Stimulated activated CD8-positive, alpha-beta memory T cell treated with anti-CD3 and anti-CD28 coated beads, Interleukin-12 subunit alpha, Interleukin-12 subunit beta, amount 100 ng/mL, for 1 hour (primary cell): ENCODE data around the gene ZNF135.

ENCODE experiments used
- DNase-seq: peaks from one replicate; pipeline ENCODE4 v3.0.0-alpha.2; 2020; ENCODE audit warnings: low read depth

ZNF135 gene

DNA sequence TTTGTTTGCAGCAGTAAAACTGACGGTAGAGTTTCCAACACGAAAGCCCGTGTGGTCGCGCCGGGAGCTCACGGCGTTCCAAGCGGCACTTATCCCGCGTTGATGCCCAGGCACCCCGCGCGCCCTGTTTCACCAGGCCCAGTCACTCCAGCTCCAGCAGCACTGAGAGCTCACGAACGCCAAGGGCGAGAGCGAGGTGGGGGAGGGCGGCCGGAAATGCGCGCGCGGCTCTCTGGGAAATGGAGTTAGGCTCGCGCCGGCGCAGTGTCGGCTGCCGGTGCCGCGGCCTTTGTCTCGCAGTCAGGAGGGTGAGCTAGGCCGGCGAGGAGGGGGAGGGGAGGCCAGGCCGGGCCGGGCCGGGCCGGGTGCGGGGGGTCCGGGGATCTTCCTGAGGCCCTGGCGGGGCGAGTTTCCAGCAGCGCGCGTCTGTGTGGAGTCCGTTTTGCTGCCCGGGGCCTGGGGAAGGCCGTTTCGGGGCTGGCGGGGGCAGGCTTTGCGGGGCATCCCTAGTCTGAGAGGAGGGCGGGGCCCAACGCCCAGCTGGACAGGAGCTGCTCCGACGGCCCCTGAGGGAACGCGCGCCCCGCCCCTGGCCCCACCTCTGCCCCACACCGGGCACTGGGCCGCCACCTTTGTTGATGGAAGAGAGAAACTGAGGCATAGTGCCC lies at the start of gene ZNF135:
ZNF135 (plus strand) TSS at position 280 of the 668 bp plus-strand sequence. CDS start 721 bp downstream, outside the sequence.
- DNase-seq = peak; percentile 33

DNA sequence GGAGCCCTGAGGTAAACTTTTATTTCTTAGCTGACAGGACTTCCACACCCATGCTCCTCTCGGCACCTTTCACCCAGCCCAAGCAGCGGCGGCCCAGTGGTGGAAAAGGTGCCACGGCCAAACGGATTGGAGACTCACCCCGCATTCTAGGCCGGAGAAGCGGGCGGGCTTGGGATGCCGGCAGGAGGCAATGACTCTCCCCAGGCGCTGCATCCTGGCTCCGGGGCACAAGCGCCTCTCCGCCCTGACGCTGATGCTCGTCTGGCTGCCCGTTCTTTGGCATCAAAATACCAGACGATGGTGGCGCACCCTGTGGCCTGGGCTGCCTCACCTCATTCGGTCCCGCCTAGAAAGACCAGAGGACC lies 49.8 kb upstream of the ZNF135 start:
- no peak for DNase-seq

DNA sequence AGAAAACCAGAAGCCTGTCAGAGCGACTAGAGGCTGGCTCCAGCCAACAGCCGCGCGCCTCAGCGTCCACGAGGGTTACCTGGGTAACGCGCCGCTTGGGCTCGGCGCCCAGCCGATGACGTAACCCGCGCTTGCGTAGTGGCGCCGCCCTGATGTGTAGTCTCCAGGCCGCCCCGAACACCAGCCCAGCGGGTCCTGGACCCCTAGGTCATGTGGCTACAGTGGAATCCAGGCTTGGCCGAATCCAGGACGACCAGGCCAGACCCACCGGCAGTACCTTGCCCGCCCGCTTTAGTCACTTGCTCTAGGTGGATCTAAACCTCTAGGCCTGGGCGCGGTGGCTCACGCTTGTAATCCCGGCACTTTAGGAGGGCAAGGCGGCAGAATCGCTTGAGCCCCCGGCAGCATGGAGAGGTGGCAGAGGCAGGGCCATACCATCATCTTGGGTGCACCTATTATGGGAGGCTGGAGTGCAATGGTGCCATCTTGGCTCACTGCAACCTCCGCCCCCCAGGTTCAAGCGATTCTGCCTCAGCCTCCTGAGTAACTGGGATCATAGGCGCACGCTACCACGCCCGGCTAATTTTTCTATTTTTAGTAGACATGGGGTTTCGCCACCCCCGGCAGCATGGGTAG lies 49.3 kb upstream of the ZNF135 start:
- peak; percentile 18 for DNase-seq

DNA sequence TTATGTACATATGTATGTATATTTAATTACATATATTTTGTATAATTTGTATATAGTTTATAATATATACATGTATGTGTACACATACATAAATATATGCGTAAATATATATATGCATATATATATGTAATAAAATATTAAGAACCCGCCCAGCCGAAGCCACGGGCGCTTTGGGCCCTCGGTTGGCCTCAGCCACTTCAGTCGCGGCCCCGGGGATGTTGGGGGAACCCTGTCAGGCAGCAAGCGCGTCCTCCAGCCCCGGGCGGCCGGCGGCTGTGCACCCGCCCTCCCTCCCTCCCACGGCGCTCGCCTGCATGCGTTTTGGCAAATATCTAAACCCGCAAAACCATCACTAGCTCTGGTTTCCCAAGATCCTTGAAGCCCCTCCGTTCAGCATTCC lies 48.6 kb upstream of the ZNF135 start:
- no peak for DNase-seq

DNA sequence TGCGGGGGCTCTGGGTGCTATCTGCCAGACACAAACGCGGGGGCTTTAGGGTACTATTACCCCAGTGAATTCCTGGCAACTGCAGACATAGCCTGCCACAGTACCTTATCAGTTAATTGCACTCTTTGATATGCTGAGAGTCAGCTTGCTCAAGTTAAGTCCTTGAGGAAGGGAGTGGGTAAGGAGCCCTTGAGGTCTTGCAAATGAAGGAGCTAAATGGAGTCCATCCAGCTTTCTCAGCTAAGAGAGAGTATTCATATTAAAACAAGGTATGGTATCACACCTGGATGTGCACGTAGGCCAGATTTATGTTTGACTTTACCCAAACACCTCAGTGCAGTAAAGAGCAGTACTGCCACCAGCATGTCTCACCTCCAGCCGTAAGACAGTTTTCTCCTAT lies 44.9 kb upstream of the ZNF135 start:
- DNase-seq = no peak

DNA sequence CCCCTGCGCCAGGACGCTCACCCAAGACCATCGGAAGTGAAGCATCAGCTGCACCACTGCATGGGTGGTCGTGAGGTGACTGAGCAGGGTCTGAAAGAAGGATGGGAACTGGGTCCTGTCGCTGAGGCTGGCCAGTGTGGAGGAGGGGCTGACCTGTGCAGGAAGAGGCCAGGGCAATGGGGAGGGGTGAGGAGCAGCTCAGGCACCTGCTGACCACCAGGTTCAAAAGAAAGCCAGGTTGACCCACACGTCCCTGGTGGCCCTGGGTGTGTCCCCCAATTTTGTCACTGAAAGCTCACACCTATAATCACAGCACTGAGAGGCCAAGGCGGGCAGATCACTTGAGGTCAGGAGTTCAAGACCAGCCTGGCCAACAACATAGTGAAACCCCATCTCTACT lies 39.0 kb upstream of the ZNF135 start:
- no peak for DNase-seq

DNA sequence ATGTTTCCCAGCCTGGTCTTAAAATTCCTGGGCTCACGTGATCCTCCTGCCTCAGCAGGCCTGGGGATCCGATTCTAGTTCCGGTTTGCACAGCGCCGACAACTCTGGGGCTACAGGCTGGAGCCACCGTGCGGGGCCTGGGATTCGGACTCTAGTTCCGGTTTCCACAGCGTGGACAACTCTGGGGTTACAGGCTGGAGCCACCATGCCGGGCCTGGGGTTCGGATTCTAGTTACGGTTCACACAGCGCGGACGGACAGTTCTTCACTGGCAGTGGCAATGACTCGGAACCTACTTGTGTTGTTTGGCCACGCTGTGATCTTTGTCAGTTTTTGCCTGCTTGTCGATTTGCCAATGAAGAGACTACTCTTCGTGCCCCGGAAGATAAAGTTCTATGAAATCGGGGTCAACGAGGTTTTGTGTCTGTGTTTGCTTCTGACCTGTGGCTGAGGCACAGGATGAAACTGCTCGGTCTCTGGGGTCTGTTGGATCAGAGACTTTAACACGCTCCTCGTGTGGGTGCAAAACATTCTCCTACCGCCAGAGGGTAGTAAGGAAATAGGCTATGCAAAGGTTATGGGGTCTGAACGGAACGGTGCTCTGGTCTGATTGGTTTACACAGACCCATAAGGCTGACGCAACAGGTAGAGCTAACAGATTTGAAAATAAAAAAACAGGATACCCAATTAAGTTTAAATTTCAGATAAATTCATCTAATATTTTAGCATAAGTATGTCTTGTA lies 37.4 kb upstream of the ZNF135 start:
- peak; percentile 4 for DNase-seq

DNA sequence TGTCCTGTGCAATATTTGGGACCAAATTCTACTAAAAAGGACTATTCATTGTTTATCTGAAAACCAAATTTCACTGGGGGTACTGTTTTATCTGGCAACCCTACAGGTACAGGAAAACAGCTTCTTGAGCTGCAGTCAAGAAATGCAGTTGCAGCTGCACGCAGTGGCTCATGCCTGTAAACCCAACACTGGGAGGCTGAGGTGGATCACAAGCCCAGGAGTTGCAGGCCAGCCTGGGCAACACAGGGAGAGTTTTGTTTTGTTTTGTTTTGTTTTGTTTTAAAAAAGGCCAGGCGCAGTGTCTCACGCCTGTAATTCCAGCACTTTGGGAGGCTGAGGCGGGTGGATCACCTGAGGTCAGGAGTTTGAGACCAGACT lies 36.8 kb upstream of the ZNF135 start:
- no peak for DNase-seq

DNA sequence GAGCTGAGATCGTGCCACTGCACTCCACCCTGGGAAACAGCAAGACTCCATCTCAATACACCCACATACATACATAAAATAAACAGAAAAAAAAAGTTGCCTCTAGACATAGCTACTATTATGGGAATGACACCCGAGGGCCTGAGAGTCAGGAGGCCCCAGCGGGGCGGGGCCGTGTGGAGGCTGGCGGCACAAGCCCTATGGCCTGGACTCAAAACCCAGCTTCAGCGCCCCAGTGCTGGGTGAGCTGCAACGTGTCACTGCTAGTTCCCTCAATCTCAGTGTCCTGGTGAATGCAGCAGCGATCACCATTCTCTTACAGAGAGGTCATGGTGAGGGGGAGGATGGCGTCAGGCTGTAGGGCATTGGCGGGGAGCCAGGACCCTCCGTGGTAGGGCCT lies 34.4 kb upstream of the ZNF135 start:
- no peak for DNase-seq

DNA sequence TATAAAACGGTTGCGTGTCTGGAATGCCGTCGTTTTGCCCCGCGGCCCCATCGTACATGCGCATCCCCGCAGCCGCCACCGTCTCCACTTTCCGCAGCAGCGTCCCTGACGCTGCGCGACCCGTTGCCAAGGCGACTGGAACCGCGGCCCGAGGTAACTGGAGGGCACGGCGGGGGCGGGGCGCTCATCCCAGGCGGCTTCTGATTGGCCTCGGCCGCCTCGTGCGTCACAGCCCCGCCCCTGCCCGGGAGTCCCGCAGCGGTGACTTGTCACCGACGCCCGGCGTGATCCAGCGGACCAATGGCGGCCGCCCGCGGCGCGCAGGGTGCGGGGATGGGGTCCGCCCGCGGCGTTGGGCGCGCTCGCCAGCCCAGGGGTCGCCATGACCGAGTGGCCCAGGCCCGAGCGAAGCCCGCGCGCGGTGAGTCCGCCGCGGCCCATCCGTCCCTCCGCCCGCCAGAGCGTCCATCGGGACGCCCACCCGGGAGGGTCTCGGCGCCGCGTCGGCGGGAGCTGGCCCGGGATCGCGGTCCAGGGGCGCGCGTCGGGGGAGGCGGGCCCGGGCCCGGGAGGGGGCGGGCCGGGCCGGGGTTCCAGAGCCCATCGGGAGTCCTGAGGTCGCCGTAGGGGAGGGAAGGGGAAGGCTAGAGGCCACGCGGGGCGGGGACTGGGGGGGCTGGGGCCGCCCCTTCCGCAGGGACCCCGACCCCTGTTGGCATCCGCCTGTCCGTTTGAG lies 25.2 kb upstream of the ZNF135 start, which contains the start of gene ZSCAN1:
ZSCAN1 (plus strand) TSS at position 285 of the 736 bp plus-strand sequence. CDS start 3,812 bp downstream, outside the sequence.
- DNase-seq = no peak

DNA sequence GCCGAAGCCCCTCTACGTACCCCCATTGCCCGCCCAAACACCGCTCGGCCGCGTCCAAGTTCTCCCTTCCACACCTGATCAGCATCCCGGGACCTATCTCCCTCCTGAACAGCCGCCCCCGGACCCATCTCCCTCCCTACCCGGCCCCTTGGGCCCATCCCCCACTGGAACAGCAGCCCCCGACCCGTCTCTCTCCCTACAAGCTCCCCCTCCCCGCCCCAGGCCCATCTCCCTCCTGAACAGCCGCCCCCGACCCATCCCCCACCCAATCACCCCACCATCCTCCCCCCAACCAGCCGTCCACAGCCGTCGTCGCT lies 24.6 kb upstream of the ZNF135 start:
- no peak for DNase-seq

DNA sequence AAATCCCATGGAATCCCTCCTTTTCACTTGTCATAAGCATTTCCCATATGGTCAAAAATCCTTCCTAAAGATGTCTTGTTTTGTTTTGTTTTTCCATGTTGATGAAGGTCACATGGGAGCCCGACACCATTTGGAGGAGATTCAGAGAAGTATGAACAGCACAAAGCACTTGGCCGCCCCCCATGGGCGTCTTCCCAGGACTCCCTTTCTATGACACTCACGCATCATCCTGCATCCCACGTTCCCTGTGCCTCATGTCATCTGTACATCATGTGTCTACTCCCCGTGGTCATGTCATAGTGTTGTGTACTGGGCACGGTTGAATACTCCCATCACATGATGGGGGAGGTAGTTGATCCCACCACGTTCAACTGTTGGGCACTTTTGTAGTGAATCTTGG lies 23.2 kb upstream of the ZNF135 start:
- no peak for DNase-seq

DNA sequence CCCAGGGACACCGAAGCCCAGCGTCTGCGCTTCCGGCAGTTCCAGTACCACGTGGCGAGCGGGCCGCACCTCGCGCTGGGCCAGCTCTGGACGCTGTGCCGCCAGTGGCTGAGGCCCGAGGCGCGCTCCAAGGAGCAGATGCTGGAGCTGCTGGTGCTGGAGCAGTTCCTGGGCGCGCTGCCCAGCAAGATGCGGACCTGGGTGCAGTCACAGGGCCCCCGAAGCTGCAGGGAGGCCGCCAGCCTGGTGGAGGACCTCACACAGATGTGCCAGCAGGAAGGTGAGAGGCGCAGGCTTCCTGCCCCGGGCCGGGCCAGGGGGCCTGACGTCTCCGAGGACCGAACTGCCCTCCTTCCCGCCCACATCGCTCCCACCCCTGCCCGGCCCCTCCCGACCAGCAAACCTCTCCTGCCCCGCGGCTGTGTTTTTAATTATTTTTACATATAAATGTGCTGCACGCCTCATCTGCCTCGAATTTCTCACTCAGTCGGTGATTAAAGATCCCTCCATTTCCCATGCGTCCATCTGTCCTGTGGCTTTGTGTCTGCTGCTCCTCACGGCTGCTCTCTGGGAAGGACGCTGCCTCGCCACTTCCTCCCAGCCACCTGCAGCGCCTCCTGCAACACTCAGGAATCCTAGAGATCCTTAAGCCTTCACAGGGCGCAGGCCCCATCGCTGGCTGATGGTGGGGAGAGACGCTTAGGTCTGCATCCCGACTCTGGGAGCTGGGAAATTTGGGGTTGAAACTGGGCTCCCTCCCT lies 21.0 kb upstream of the ZNF135 start:
- DNase-seq = no peak

DNA sequence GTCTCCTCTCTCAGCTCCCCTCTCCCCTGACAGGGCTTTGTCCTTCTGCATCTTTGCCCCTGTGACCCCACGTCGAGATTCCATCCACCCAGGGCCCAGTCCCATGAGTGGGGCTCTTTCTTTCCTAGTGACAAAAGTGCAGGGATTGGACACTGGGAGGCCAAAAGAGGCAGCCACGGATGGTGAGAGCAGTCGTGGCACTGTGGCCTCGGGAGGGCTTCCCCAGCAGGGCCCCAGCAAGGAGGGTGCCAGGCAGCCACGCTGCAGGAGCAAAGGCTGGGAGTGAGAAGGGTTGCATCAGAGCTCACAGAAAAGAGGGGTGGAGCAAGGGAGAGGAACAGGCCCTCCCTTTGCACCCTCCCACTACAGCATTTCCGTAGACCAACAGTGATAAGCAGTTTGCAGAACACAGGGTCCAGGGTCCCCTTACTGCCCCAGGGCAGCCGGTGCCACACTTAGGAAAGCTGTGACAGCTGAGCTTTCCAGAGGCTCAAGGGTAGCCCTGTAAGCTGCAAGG lies 20.3 kb upstream of the ZNF135 start:
- no peak for DNase-seq

DNA sequence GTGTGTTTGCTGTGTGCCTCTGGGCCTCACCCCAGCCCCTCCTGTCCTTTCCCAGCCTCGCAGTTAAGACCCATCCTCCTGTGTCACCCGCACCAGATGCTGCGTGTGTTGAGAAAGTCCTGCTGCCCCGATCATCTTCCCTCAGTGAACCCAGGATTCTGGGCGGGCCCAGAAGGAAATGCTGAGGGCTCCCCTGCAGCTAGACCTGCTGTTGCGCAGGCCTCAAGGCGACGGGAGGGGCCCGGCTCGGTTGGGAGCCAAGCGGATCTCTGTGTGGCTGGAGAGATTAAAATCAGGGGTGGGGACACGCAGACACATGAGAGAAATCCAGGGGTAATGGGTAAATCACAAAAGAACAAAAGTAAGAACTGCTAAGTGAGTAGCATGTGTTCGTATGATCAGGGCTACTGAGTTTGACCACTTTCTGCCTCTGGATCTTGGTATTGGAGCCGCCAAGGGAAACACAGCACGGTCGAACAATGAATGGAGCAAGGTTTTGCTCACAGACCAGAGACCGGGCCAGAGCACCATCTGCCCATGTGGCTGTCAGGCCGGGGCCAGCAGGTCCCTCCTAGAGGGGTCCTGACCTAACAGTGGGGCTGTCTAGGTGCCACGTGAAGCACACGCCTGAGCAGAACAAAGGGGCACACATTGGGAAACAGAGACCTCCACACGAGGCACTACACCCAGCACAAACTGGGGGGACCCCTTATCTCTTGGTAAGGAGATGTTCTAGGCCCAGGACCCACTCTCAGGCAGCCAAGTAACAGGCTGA lies 18.1 kb upstream of the ZNF135 start:
- DNase-seq = no peak

DNA sequence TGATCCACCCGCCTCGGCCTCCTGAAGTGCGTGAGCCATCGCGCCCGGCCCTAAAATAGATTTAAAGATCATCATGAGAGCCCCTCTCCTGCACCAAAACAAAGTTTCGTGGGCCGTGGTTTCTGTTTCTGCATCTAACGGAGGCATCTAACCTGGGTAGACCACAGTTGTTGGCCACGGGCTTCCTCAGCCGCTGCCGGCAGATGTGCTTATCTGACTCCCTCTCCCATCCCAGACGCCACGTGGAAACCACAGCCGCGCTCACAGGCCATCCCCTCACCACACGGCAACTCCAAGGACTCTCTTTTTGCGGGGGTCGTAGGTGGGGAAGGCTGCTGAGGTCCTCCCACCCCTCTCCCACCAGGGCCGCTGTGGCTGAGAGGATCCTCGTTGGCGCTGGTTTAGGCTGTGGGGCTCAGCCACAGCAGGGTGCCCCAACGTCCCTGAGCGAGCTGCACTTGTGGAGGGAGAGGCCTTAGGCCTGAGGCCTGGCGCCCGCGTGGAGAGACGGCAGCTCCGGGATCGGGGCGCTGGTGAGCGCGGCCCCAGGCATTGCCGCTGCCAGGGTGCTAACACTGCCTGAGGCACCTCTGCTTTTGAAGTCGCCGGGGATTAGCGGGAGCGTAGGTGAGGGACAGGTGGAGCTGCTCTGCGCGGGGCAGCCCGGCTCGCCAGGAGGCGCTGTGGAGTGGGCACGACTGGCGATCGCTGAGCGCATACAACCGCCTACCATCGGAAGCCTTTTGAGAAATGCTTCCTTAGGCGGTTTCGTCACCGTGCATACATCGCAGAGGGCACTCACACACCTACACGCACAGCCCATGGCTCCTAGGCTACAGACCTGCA lies 16.4 kb upstream of the ZNF135 start:
- DNase-seq = no peak

DNA sequence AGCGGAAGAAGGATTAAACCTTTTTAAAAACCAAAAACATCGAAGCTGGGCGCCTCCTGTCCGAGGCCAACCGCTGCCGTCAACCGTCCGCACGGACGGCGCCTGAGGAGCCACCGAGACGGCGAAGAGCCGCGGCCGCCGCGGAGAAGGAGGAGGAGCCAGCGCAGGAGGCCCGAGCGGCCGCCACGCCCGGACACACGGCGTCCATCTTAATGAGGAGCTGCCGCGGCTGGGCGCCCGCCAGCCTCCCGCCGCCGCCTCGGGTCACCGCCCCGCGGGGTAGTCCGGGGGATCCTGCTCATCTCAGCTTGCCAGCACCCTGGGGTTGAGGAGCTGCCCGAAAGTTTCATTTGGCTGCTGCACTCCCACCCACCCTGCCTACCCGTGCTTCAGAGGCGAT lies 14.7 kb upstream of the ZNF135 start:
- DNase-seq = no peak

DNA sequence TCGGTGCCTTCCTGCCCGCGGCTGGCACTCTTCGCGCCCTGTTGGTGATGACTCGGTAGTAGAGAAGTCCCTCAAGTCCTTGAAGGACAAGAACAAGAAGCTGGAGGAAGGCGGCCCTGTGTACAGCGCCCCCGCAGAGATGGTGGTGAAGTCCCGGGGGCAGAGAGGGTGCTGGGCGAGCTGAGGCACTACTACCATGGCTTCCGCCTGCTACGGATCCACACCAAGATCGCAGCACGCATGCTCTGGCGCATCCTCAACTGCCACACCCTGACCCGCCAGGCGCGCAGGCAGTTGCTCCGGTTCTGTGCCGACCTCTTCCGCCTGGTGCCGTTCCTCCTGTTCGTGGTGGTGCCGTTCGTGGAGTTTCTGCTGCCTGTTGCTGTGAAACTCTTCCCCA lies 14.2 kb upstream of the ZNF135 start:
- no peak for DNase-seq

DNA sequence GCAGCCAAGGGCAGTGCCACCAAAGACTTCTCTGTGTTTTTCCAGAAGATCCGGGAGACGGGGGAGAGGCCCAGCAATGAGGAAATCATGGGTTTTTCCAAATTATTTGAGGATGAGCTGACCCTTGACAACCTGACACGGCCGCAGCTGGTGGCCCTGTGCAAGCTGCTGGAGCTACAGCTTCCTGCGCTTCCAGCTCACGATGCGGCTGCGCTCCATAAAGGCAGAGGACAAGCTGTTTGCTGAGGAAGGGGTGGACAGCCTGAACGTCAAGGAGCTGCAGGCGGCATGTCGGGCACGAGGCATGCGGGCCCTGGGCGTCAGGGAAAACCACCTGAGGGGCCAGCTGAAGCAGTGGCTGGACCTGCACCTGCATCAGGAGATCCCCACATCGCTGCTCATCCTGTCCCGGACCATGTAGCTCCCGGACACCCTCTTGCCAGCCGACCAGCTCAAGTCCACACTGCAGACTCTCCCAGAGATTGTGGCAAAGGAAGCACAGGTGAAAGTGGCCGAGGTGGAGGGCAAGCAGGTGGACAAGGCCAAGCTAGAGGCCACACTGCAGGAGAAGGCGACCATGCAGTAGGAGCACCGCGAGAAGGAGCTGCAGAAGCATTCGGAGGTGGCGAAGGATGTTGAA lies 13.6 kb upstream of the ZNF135 start:
- no peak for DNase-seq

DNA sequence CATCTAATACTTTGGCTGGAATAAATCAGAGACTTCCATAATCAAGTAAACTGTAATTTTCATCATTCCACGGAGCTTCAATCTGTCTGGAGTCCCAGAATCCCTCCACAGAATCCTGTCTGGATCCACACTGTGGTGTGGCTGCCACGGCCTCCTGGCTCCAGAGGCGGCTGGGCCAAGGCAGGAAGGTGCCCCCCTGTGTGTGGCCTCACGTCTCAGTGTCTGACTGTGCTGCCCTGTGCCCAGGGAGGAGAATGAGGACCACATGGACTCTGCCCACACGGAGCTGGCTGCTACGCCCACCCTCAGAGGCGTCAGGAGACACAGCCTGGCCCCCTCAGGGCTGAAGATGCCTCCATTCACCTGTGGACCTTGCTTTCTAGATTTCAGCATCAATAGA lies 12.2 kb upstream of the ZNF135 start:
- DNase-seq = no peak
